PC-9 (cell line): ENCODE measurements around the gene LRRC4B. TPM values are rescaled to one million over a fixed set of nuclear protein-coding genes. Genes with fewer than 3 reads are reported as not detected.

Source experiments
- BruUV-seq: library from RNA; stranded (reverse); fragments of 400-500 nt; replicated peaks from 2 replicates; lab custom pipeline; 2021; lab: Mats Ljungman, UMichigan
- CTCF ChIA-PET: fragments of 300-600 bp; sonication (Branson Sonifier 250); formaldehyde crosslinking; loops from one replicate; lab custom pipeline; 2022; ENCODE audit warnings: antibody characterized with exemption; lab: Charles Lee
- POLR2A ChIA-PET: fragments of 300-600 bp; sonication (Branson Sonifier 250); formaldehyde crosslinking; loops from one replicate; lab custom pipeline; 2022; ENCODE audit warnings: antibody characterized with exemption; ENCODE audit not compliant: unreplicated experiment; lab: Charles Lee
- DNase-seq, 2 experiments: peaks; one replicate each; pipeline versions ENCODE4 v3.0.0 to v3.0.0-alpha.2; 2015 to 2022; ENCODE audit warnings: mixed read lengths in 1 of 2
- H2AFZ ChIP-seq: fragments of 200-600 bp; sonication (generic); 2 replicates; pipeline ENCODE4 v1.8.1; 2017; ENCODE audit warnings: antibody characterized with exemption
- H3F3A ChIP-seq: fragments of 200-600 bp; sonication (generic); 2 replicates; pipeline ENCODE4 v1.8.1; 2017; ENCODE audit warnings: antibody characterized with exemption, mild to moderate bottlenecking, low read depth; ENCODE audit not compliant: insufficient read depth
- H3K27ac ChIP-seq: fragments of 200-600 bp; sonication (generic); 2 replicates; pipeline ENCODE4 v1.6.1; 2016; ENCODE audit warnings: mixed run types
- H3K27me3 ChIP-seq: fragments of 200-600 bp; sonication (generic); 2 replicates; pipeline ENCODE4 v1.6.1; 2016; ENCODE audit warnings: low read depth, mixed run types; ENCODE audit not compliant: insufficient read depth
- H3K36me3 ChIP-seq: fragments of 200-600 bp; sonication (generic); 2 replicates; pipeline ENCODE4 v1.6.1; 2016; ENCODE audit warnings: low read depth, mixed run types
- H3K4me1 ChIP-seq: fragments of 200-600 bp; sonication (generic); replicated peaks from 2 replicates; pipeline ENCODE4 v1.6.1; 2016; ENCODE audit warnings: mixed run types; ENCODE audit not compliant: insufficient read depth
- H3K4me2 ChIP-seq: fragments of 200-600 bp; sonication (generic); 2 replicates; pipeline ENCODE4 v1.6.1; 2017; ENCODE audit warnings: mixed run types
- H3K4me3 ChIP-seq: fragments of 200-600 bp; sonication (generic); 2 replicates; pipeline ENCODE4 v1.6.1; 2016; ENCODE audit warnings: mixed run types
- H3K79me2 ChIP-seq: fragments of 200-600 bp; sonication (generic); 2 replicates; pipeline ENCODE4 v1.6.1; 2017; ENCODE audit warnings: low read depth, mixed run types
- H3K9me2 ChIP-seq: fragments of 200-600 bp; sonication (generic); 2 replicates; pipeline ENCODE4 v1.8.1; 2017; ENCODE audit warnings: mild to moderate bottlenecking; ENCODE audit not compliant: insufficient read depth
- H3K9me3 ChIP-seq: fragments of 200-600 bp; sonication (generic); 2 replicates; pipeline ENCODE4 v1.8.1; 2016; ENCODE audit warnings: low read depth; ENCODE audit not compliant: insufficient read depth
- H4K20me1 ChIP-seq: fragments of 200-600 bp; sonication (generic); 2 replicates; pipeline ENCODE4 v1.8.1; 2017; ENCODE audit not compliant: insufficient read depth
- CTCF ChIP-seq: fragments of 200-600 bp; sonication (generic); conservative IDR thresholded peaks from 2 replicates; pipeline ENCODE4 v1.6.1; 2017; ENCODE audit warnings: mixed run types, antibody characterized with exemption, mild to moderate bottlenecking, moderate library complexity
- EZH2 ChIP-seq: fragments of 200-600 bp; sonication (generic); IDR thresholded peaks from 2 replicates; pipeline ENCODE4 v1.8.0; 2017; ENCODE audit warnings: antibody characterized with exemption, low read depth
- intact Hi-C: fragments of 100-400 bp; cut with micrococcal nuclease; formaldehyde crosslinking; loops from one replicate; pipeline ENCODE4 v1.10.0; 2022; ENCODE audit not compliant: unreplicated experiment
- total RNA-seq: library from RNA; stranded (reverse); gene quantifications from 2 replicates; pipeline ENCODE4 v1.2.3, GENCODE V29; 2021

The LRRC4B gene
- total RNA-seq, 1 experiment from 2014 or later, result not detected

DNA sequence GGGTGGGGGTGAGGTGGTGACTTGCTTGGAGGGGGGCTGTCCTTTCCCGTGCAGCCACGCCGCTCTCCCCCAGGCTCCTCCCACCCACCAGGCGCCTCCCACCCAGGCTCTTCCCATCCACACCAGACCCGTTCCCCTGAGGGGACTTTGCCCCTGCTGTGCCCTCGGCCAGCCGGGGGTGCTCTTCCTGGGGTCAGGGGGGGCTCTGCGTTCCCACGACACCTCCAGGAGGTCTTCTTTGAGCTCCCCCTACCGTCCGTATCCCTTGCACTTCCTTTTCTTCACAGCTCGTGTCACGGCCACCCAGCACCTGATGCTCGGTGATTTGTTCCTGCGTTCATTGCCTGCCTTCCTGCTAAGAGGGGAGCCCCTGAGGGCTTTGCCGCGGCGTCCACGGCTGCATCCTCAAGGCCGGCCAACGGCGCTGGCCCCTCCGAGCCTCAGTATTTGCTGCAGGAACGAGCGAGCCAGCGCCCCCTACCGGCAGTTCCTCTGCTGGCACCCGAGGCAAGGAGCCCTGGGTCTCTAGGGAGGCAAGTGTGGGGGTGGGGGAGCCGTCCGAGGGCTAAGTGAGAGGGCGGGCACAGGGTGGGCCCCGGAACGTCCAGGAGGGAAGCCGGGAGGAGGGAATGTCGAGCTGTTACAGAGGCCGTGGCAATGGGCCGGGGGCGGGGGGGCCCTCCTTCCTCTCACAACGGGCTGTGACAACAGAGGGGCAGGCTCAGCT is 11.8 kb downstream of the LRRC4B start:
- Histone ChIP-seq H3K36me3 (no peaks in the 10 kb centered on the region), H2AFZ (no peak overlapping the region), H3K4me3 (0 out of 2 replicates have a peak overlapping the region, but pooled peaks have one; percentile 29), H3K9me2 (no peaks in the 10 kb centered on the region), H3K9me3 (no peaks in the 10 kb centered on the region), H3F3A (no peaks in the 10 kb centered on the region), H3K79me2 (no peaks in the 10 kb centered on the region), H3K27me3 (peaks cover 100% of the 10 kb centered on the region), H3K4me2 (peak overlapping the region; percentile 69), H3K4me1 (no peaks in the 10 kb centered on the region), H3K27ac (no peak overlapping the region), H4K20me1 (peaks cover 5% of the 10 kb centered on the region; the same call in 1 of the 2 replicates)
- CTCF ChIA-PET, result interaction anchor here (0.5 to 1.0 kb wide), 5 partner anchors 12 to 210 kb away, joined by 3 to 5 read pairs (median 4); partner anchors contain the start of gene JOSD2
- peak in 1 of 2 experiments; percentile 63 for DNase-seq
- BruUV-seq, result no TSS peak
- TF ChIP-seq CTCF (peak; percentile 96), EZH2 (no peak)
- intact Hi-C loops, result no loop called here
- POLR2A ChIA-PET, result no interaction called here

- Histone ChIP-seq H3K27me3 (peaks cover 100% of the 10 kb centered on the region), H3K4me1 (no peaks in the 10 kb centered on the region), H3K9me2 (no peaks in the 10 kb centered on the region), H3K4me2 (peak overlapping the region; percentile 69), H3K36me3 (no peaks in the 10 kb centered on the region), H3K79me2 (no peaks in the 10 kb centered on the region), H2AFZ (no peak overlapping the region), H3F3A (no peaks in the 10 kb centered on the region), H3K4me3 (no peak overlapping the region), H4K20me1 (peaks cover 5% of the 10 kb centered on the region; the same call in 1 of the 2 replicates), H3K27ac (no peak overlapping the region), H3K9me3 (no peaks in the 10 kb centered on the region)
- intact Hi-C loops, result no loop called here
- no peak for DNase-seq
- no TSS peak for BruUV-seq
- ChIA-PET CTCF (interaction anchor here (0.5 to 1.0 kb wide), 5 partner anchors 11 to 211 kb away, joined by 3 to 5 read pairs (median 4); partner anchors contain the start of gene JOSD2), POLR2A (no interaction called here)
- no peak for TF ChIP-seq EZH2
- no peak for TF ChIP-seq CTCF
Observed at GRCh38 chr19:50555450-50556281, 12.6 kb downstream of the LRRC4B start.

DNA sequence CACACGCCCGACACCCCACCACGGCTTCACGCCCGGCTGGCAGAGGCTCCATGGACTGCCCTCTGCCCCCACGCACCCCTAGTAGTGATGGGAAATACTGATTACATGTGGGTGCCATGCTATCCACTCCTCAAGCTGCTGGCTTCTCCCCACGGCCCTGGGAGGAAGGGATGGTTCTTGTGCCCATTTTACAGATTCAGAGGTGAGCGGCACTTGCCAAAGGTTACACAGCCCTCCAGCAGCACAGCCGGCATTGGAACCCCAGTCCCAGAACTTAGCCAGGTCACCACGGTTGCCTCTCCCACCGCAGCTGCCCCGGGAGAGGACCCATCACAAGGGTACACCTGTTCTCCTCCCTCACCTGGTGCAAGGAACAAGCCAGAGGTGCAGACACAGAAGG is 13.2 kb downstream of the LRRC4B start:
- Histone ChIP-seq H3K27ac (no peak overlapping the region), H3K79me2 (no peaks in the 10 kb centered on the region), H3K9me3 (no peaks in the 10 kb centered on the region), H3K4me2 (no peak overlapping the region), H3K36me3 (no peaks in the 10 kb centered on the region), H3K27me3 (peaks cover 100% of the 10 kb centered on the region), H3K4me1 (no peaks in the 10 kb centered on the region), H3K9me2 (no peaks in the 10 kb centered on the region), H2AFZ (no peak overlapping the region), H3F3A (no peaks in the 10 kb centered on the region), H4K20me1 (peaks cover 5% of the 10 kb centered on the region; the same call in 1 of the 2 replicates), H3K4me3 (no peak overlapping the region)
- no TSS peak for BruUV-seq
- no peak for DNase-seq
- TF ChIP-seq CTCF (no peak), EZH2 (no peak)
- POLR2A ChIA-PET, result no interaction called here
- CTCF ChIA-PET, result no interaction called here
- intact Hi-C loops, result no loop called here
